Dendritic cell treated with granulocyte-macrophage colony-stimulating factor and Interleukin-4, amounts not matched to agents 40 ng/mL and 50 ng/mL, for 4 days (primary cell): ENCODE data around the gene COL13A1.

ENCODE experiments used
- H3K27ac Mint-ChIP-seq: one replicate; pipeline ENCODE4 v1.8.0; 2022; ENCODE audit warnings: mild to moderate bottlenecking, mixed read lengths
- H3K27me3 Mint-ChIP-seq: one replicate; pipeline ENCODE4 v1.8.0; 2022; ENCODE audit warnings: mild to moderate bottlenecking, mixed read lengths
- H3K36me3 Mint-ChIP-seq: one replicate; pipeline ENCODE4 v1.8.0; 2022; ENCODE audit warnings: low read depth, mixed read lengths
- H3K4me1 Mint-ChIP-seq: one replicate; pipeline ENCODE4 v1.8.0; 2022; ENCODE audit warnings: low read depth, mixed read lengths
- H3K4me3 Mint-ChIP-seq: one replicate; pipeline ENCODE4 v1.8.0; 2022; ENCODE audit warnings: mild to moderate bottlenecking, moderate library complexity, mixed read lengths
- H3K9me3 Mint-ChIP-seq: one replicate; pipeline ENCODE4 v1.8.0; 2022; ENCODE audit warnings: mixed read lengths
- intact Hi-C: fragments of 100-400 bp; cut with micrococcal nuclease; formaldehyde crosslinking; loops from one replicate; pipeline ENCODE4 v1.15.0; 2022

COL13A1 gene

DNA sequence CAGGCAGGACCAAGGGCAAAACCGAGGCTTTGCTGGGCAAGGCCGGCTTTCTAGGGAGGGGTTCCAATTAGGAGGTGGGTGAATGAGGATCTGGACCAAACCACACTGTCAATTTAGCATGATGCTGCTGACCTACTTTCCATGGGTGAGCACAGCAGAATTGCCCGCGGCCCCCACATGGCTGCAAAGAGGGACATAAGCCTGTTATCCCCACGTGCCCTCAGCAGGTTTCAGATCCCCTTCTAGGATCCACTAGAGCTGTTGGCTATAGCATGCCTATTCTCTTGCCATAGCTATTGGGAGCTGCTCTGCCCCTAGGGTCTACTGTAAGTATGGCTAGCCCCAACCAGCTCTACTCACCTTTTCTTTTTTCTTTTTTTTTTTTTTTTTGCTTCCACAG is 102.8 kb downstream of the COL13A1 start:
- Mint-ChIP-seq H3K9me3 (no peaks in the 10 kb centered on the region), H3K4me3 (no peak overlapping the region), H3K27me3 (peaks cover 20% of the 10 kb centered on the region), H3K36me3 (no peaks in the 10 kb centered on the region), H3K27ac (no peak overlapping the region), H3K4me1 (no peaks in the 10 kb centered on the region)
- intact Hi-C loops: no loop called here

DNA sequence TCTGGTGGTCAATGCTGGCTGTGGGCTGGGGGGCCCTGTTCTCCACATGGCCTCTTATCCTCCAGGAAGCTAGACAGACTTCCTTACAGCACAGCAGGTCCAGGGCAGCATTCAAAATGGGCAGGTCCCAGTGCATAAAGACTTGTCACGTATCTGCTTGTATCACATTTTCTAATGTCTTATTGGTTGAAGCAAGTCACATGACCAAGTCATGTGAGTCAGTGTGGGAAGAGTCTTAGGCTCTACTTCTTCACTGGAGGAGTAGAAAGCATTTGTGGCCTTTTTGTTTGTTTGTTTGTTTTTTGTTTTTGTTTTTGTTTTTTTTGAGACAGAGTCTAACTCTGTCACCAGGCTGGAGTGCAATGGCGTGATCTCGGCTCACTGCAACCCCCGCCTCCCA is 104.7 kb downstream of the COL13A1 start:
- Mint-ChIP-seq H3K36me3 (no peaks in the 10 kb centered on the region), H3K4me1 (no peaks in the 10 kb centered on the region), H3K27me3 (peaks cover 20% of the 10 kb centered on the region), H3K27ac (no peak overlapping the region), H3K4me3 (no peak overlapping the region), H3K9me3 (no peaks in the 10 kb centered on the region)
- intact Hi-C loops: no loop called here

DNA sequence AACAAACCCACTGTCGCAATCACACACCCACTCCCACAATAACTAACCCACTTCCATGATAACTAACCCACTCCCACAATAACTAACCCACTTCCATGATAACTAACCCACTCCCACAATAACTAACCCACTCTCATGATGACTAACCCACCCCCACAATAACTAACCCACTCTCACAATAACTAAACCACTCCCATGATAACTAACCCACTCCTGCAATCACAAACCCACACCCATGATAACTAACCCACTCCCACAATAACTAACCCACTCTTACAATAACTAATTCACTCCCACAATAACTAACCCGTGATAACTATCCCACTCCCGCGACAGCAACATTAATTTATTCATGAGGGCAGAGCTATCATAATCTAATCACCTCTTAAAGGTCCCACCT is 105.8 kb downstream of the COL13A1 start:
- intact Hi-C loops: no loop called here
- Mint-ChIP-seq H3K4me1 (no peaks in the 10 kb centered on the region), H3K36me3 (no peaks in the 10 kb centered on the region), H3K4me3 (no peak overlapping the region), H3K27ac (no peak overlapping the region), H3K27me3 (peaks cover 20% of the 10 kb centered on the region), H3K9me3 (no peaks in the 10 kb centered on the region)

DNA sequence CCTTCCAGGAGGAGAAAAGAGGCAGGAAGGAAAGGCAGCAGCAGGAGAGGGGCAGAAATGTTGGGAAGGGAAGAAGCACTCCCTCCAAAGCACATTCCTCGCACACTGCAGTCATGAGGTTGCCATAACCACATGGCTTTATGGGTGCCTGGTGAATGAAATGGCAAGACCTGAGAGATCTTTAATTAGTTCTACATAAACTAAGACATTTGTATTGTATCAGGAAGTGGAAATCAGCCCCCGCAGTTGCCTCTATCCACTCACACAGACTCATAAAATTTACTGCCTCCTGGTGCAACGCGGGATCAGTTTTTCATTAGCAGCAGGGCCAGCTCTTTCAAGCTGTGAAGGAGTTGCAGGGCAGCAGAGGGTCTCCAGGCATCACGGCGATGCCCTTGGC is 106.4 kb downstream of the COL13A1 start:
- Mint-ChIP-seq H3K27me3 (peaks cover 19% of the 10 kb centered on the region), H3K4me3 (no peak overlapping the region), H3K27ac (no peak overlapping the region), H3K4me1 (no peaks in the 10 kb centered on the region), H3K36me3 (no peaks in the 10 kb centered on the region), H3K9me3 (no peaks in the 10 kb centered on the region)
- intact Hi-C loops: no loop called here

DNA sequence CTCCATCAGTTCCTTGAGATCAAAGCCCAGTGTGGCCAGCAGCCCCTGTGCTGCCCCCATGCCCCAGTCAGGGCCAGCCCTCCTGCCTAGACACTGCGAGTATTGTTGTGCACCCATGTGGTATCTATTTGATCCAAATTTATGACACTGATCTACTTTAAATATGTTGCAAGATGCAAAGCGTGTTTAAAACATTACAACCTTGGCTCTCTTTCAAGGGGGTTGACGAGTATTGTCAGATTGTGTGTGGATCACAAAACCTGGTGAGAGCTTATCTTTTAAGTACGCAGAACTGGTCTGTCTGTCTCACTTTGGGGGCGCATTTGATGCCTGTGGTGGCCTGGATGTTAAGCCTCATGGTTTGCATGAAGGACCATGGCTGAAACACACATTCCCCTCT is 108.9 kb downstream of the COL13A1 start:
- Mint-ChIP-seq H3K4me3 (no peak overlapping the region), H3K9me3 (no peaks in the 10 kb centered on the region), H3K36me3 (no peaks in the 10 kb centered on the region), H3K27ac (no peak overlapping the region), H3K27me3 (peaks cover 19% of the 10 kb centered on the region), H3K4me1 (no peaks in the 10 kb centered on the region)
- intact Hi-C loops: no loop called here

DNA sequence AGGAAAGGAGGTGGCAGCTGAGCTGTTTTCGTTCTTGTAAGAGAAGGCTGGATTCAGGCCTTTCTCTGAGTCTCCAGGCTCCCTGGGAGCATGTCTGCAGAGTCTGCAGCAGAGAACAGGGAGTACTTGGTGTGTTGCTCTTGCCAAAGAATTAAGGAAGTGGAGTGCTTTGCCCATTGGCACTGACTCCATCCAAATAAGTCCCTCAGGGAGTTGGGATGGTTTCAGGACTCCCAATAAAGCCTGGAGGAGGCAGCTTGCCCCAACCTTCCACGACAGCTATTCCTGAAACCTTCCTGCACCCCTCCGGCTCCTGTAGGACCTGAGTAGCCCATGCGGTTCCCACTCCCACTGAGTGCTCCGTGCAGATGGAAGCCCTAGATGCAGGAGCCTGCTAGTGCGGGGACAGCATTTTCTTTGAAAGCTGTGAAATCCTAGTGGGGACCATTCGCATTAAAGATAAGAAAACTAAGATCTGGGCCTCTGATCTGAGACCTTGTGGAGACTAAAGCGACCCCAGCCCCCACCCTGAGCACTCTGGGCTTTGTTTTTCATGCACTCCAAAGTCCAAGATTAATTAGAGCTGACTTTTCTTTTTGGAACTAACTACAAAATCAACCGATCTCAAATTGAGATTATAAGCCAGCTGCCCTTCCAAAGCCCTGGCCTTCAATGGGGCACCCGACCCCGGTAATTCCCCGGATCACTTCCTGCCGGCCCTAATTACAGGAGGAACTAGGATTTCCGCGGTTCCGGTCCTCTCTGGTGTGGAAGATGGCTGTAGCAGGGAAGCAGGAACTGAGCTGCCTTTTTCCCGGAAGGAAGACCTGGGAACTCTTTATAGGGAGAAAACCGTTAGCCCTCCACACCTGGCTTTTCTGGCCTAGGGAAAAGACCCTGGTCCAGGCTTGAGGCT is 110.2 kb downstream of the COL13A1 start:
- Mint-ChIP-seq H3K4me3 (no peak overlapping the region), H3K4me1 (no peaks in the 10 kb centered on the region), H3K27me3 (peaks cover 18% of the 10 kb centered on the region), H3K9me3 (no peaks in the 10 kb centered on the region), H3K27ac (no peak overlapping the region), H3K36me3 (no peaks in the 10 kb centered on the region)
- intact Hi-C loops: no loop called here

DNA sequence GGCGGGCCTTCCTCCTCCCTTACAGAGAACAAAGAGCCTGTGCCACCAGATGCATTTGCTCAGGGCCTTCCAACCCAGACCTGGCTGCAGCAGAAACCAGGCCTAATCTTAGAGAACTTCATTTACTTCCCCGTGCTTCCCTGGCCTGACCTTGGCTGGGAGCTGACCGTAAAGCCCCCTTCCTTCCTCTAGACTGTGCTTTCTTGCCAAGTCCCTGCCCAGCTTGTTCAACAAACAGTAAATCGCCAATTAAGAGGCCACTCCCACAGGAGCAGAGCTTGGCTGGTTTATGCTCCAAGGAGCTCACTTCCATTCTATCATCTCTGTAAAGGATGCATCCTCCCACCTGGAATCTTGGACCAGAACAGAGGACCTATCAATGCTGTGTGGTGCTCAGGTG is 110.9 kb downstream of the COL13A1 start:
- Mint-ChIP-seq H3K4me3 (no peak overlapping the region), H3K27me3 (peaks cover 21% of the 10 kb centered on the region), H3K27ac (no peak overlapping the region), H3K36me3 (no peaks in the 10 kb centered on the region), H3K9me3 (no peaks in the 10 kb centered on the region), H3K4me1 (no peaks in the 10 kb centered on the region)
- intact Hi-C loops: no loop called here

DNA sequence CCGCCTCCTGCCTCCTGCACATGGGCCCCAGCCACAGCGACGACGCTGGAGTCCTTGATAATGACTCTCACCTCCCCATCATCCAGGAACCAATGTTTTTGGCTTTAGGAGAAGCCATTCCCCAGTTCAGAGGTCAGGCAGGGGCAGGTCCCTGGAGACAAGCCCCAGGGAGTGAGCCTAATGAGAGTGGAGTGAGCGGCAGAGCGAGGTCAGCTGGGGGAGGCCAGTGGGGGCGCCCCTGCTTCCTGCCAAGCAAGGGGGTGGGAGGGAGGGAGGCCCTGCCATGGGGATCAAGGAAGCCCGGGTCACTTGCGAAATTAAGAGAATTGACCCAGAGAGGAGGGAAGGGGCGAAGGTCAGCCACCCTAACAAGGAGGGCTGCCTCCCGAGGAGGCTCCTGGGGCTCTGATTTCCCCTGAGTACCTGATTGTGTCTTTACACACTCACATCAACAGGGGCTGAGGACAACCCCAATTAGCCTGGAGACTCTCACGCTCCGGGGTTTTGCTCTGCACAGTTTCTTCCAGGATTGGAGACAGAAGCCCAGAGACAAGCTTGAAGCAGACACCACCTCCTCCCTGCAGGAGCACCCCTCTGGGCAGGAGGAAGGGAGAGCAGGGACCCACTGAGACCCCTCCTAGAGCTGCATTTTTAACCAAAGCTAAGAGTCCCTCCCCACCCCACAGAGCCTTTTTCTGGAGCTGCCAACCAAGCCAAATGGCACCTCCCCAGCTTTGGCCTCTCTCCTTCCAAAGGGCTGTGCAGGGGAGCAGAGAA is 112.1 kb downstream of the COL13A1 start:
- intact Hi-C loops: loop anchor here (2.0 kb wide), 2 partner anchors 171 to 269 kb away; no protein-coding TSS in a partner anchor

DNA sequence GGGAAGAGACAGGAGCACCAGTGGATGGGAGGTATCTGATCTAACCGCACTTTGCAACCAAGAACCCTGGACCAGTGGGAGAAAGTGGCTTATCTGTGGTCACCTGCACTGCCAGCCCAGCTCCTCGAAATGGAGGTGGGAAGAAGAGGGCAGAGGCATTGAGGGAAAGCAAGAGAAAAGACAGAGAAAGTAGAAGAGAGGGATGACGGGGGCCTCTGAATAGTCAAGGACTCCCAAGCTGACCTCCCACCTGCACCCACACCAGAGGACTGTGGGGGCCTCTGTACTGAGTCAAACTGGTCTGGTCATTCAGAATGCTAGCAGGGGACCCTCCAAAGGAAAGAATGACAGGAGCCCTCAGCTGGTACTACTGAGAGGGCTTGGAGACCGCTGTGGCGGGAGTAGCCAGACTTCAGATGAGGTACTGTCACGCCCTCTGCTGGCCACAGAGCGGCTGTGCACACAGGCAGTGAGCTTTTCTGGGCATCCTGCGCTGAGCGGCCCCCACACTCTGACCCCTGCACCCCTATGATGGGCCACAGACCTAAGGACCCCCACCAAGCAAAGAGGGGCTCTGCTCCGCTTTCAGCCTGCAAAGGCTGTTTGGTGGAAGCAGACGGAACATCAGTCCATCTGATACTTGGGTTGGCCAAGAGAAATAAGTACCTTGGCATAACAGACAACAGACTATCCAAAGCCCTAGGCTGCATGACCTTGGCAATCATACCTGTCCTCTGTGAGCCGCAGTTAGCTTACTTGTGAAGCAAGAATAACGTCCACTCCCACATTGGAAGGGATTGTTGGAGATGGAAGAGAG is 112.9 kb downstream of the COL13A1 start:
- Mint-ChIP-seq H3K4me1 (no peaks in the 10 kb centered on the region), H3K9me3 (no peaks in the 10 kb centered on the region), H3K36me3 (no peaks in the 10 kb centered on the region), H3K27ac (no peak overlapping the region), H3K27me3 (peaks cover 18% of the 10 kb centered on the region), H3K4me3 (no peak overlapping the region)
- intact Hi-C loops: loop anchor here (1.0 to 2.0 kb wide), 3 partner anchors 128 to 270 kb away; no protein-coding TSS in a partner anchor

More for the DNA sequence above, 112.1 kb downstream of the COL13A1 start:
- no peaks in the 10 kb centered on the region for H3K36me3 Mint-ChIP-seq
- H3K27me3 Mint-ChIP-seq: peaks cover 19% of the 10 kb centered on the region
- no peaks in the 10 kb centered on the region for H3K9me3 Mint-ChIP-seq
- no peak overlapping the region for H3K4me3 Mint-ChIP-seq
- no peaks in the 10 kb centered on the region for H3K4me1 Mint-ChIP-seq
- H3K27ac Mint-ChIP-seq: no peak overlapping the region

DNA sequence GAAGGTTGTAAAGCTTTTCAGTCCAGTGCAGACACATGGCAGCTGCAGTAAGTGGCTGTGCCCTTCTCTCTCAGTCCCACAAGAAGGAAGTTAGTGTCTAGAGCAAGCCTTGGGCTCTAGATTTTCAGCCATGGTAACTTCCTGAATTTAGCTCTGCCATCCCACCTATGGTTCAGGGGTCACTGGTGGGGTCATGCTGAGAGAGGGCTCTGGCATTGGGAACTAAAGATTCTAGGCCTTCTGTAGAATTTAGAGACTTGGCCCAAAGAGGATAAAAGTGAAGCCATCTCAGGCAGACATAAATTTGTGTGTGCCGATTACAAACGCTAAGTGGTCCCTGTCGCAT is 113.5 kb downstream of the COL13A1 start:
- peaks cover 20% of the 10 kb centered on the region for H3K27me3 Mint-ChIP-seq
- no peak overlapping the region for H3K27ac Mint-ChIP-seq
- H3K36me3 Mint-ChIP-seq: no peaks in the 10 kb centered on the region
- H3K4me3 Mint-ChIP-seq: no peak overlapping the region
- H3K9me3 Mint-ChIP-seq: no peaks in the 10 kb centered on the region
- H3K4me1 Mint-ChIP-seq: no peaks in the 10 kb centered on the region
- intact Hi-C loops: loop anchor here (1.0 to 2.0 kb wide), 3 partner anchors 129 to 270 kb away; no protein-coding TSS in a partner anchor

DNA sequence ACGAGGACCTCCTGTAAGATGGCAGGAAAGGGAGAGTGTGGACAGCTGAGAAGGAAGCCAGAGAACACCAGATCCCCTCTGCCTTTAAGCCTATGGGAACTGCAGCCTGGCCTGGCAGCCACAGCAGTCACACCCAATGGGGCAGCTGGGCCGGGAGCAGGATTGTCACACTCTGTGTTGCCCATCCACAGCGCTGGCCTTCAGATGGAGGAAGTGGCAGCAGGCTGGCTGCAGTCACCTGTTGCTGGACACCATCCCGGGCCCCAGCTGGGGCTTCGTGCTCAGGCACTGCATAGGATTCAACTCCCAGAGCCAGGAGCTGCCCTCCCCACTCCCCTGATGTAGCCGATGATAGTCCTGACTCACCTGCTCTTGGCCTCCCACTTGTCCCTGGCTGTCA is 114.4 kb downstream of the COL13A1 start:
- no peaks in the 10 kb centered on the region for H3K36me3 Mint-ChIP-seq
- H3K27ac Mint-ChIP-seq: no peak overlapping the region
- H3K4me3 Mint-ChIP-seq: no peak overlapping the region
- no peaks in the 10 kb centered on the region for H3K9me3 Mint-ChIP-seq
- peaks cover 20% of the 10 kb centered on the region for H3K27me3 Mint-ChIP-seq
- intact Hi-C loops: no loop called here
- H3K4me1 Mint-ChIP-seq: no peaks in the 10 kb centered on the region

DNA sequence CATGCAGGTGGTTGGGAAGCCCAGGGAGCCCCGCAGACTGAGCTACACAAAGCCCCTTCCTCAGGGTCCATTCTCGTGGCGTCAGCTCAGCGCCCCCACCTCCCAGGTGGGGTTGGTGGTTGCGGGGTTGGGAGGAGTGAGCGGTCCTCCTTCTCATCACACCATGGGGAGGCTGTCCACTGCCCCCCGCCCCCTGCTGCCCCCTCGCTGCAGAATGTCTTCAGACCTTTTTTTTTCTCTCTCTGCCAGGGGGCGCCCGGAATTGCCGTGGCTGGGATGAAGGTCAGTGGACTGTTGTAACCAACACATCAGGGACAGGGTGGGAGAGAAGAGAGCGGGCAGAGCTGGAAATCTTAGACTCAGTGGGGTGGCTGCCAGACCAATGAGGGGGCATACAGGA is 116.3 kb downstream of the COL13A1 start:
- Mint-ChIP-seq H3K36me3 (no peaks in the 10 kb centered on the region), H3K4me1 (no peaks in the 10 kb centered on the region), H3K27ac (no peak overlapping the region), H3K4me3 (no peak overlapping the region), H3K9me3 (no peaks in the 10 kb centered on the region), H3K27me3 (peaks cover 21% of the 10 kb centered on the region)
- intact Hi-C loops: no loop called here

DNA sequence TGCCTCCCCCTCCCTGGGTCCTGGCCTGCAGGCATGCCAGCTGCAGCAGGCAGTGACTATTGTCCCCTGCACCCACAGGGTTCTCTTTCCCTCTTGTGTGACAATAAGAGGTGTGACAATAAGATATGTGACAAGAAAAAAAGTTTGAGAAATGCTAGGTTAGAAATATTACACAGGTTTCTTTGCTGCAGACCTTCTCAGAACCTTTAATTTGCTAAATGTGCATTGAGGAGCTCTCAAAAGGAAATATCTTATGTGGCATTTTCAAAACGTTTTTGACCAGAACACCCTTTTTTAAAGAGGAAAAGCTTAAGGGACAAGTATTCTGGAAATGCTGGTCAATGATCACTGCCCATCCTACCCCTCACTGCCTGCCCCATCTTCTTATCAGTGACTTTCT is 117.5 kb downstream of the COL13A1 start:
- H3K4me1 Mint-ChIP-seq: no peaks in the 10 kb centered on the region
- intact Hi-C loops: no loop called here
- peaks cover 21% of the 10 kb centered on the region for H3K27me3 Mint-ChIP-seq
- H3K9me3 Mint-ChIP-seq: no peaks in the 10 kb centered on the region
- no peaks in the 10 kb centered on the region for H3K36me3 Mint-ChIP-seq
- H3K27ac Mint-ChIP-seq: no peak overlapping the region
- H3K4me3 Mint-ChIP-seq: no peak overlapping the region

DNA sequence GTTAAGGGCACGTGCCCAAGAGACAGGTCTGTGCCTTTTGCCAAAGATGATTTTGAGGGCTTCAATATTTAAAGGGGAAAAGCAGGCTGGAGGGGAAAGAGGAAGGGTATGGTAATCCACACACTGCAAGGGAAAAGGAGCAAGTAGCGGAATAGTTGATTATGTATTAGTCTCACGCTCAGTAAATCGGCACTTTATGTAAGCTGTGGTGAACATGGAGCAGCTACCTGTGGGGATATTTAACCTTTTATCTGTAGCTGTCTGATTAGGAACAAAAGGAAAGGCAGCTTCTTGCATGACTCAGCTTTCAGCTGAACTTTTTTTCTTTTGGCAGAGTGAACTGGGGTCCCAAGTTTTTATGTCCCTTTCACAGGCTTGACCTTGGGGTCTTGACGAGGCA is 123.4 kb downstream of the COL13A1 start:
- H3K4me3 Mint-ChIP-seq: no peak overlapping the region
- no peaks in the 10 kb centered on the region for H3K36me3 Mint-ChIP-seq
- H3K4me1 Mint-ChIP-seq: no peaks in the 10 kb centered on the region
- H3K9me3 Mint-ChIP-seq: no peaks in the 10 kb centered on the region
- intact Hi-C loops: no loop called here
- peaks cover 12% of the 10 kb centered on the region for H3K27me3 Mint-ChIP-seq
- no peak overlapping the region for H3K27ac Mint-ChIP-seq
